Measurements from ENCODE around the gene TMPRSS11E. TPM values are rescaled to one million over a fixed set of nuclear protein-coding genes. Genes with fewer than 3 reads are reported as not detected.
"Not testable (repeated sequence)": the region's sequence is repeated elsewhere in the genome, so short reads cannot be mapped to it uniquely, and the experiment has no call there.

Gene TMPRSS11E
- not detected for total RNA-seq

DNA sequence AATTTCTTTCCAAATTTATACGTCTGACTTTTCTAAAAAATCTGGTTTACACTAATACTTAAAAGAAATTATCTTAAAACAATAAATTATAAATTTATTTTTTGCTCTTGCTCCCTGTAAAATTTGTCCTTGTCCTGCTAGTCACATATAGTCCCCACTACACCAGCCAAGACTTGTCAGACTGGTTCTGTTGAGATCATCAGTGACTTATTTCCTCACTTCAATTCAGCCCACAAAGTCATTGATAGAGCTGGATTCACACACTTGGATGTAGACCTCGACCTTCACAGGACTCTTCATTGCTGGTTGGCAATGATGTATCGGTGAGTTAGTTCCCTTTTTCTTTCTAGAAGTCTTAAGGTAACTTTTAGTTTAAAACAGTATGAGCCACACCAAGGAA is at the start of gene TMPRSS11E:
Gene TMPRSS11E, plus strand, starts transcription at position 263 of the 400 bp plus-strand sequence. Its CDS starts 50 bp downstream, at position 313.
- no peak for DNase-seq

GRCh38 chr4:68399306-68399705 is 48.0 kb upstream of the TMPRSS11E start:
- DNase-seq = no peak

GRCh38 chr4:68401231-68401630 is 46.0 kb upstream of the TMPRSS11E start:
- no peak for DNase-seq

GRCh38 chr4:68404153-68404552 is 43.1 kb upstream of the TMPRSS11E start:
- DNase-seq = no peak

DNA sequence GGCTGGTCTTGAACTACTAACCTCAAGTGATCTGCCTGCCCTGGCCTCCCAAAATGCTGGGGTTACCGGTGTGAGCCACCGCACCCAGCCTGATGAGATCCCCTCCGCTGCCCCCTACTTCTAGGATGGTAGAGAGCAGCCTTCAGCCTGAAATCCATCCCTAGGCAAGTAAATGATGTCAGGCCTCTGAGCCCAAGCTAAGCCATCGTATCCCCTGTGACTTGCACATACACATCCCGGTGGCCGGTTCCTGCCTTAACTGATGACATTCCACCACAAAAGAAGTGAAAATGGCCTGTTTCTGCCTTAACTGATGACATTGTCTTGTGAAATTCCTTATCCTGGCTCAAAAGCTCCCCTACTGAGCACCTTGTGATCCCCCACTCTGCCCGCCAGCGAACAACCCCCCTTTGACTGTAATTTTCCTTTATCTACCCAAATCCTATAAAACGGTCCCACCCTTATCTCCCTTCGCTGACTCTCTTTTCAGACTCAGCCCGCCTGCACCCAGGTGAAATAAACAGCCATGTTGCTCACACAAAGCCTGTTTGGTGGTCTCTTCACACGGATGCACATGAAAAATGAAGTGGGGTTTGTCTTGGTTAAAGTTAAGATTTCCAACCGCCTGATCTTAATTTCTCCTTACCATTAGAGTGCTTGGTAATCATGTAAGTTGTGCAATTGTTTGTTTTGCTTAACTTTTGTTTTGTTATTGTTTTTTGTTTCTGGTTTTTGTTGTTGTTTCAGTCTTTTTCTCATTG is 41.4 kb upstream of the TMPRSS11E start:
- not testable (repeated sequence) for DNase-seq

- DNase-seq = no peak
Observed at GRCh38 chr4:68406479-68406859, 40.8 kb upstream of the TMPRSS11E start.

- DNase-seq = not testable (repeated sequence)
Observed at GRCh38 chr4:68407015-68407867, 40.0 kb upstream of the TMPRSS11E start.

DNA sequence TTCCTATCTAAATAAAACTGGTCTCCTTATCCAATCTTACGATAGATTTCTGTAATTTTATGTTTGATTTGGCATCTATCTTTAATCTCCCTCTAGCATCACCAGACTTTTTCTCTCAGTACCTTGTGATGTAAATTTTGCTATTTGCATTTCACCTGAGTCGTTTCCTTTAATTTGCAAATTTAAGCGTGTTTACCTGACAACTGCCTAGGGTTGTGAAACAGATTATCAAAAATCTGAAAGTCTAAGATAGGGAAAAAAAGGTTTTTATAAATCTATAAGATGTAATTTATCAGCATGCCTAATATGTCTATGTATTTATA is 39.4 kb upstream of the TMPRSS11E start:
- DNase-seq = no peak

DNA sequence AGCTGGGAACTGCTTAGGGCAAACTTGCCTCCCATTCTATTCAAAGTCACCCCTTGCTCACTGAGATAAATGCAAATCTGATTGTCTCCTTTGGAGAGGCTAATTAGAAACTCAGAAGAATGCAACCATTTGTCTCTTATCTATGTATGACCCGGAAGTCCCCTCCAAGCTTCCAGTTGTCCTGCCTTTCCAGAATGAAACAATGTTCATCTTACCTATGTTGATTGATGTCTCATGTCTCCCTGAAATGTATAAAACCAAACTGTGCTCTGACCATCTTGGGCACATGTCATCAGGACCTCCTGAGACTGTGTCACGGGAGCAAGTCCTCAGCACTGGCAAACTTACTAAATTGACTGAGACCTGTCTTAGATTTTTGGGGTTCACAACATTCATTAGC is 37.1 kb upstream of the TMPRSS11E start:
- DNase-seq = no peak

DNA sequence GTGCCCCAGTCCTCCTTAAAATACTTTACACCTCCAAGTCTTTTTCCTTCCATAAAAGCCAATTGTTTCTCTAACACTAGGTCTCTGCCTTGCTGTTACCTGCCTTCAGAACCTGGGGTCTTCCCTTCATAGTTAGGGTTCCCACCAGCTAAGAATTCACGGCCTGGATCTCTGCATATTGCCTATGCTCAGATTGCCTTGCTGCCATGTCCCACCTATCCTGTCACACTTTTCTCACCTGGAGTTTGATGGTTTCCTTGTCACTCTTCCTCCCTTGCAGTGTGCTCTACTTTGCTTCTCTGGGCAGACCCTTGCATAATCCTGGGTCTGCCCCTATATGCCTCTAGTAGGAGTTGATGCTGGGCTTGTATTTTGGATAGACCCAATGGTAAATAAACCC is 36.6 kb upstream of the TMPRSS11E start:
- no peak for DNase-seq

- not testable (repeated sequence) for DNase-seq
Observed at GRCh38 chr4:68412031-68412430, 35.2 kb upstream of the TMPRSS11E start.

DNA sequence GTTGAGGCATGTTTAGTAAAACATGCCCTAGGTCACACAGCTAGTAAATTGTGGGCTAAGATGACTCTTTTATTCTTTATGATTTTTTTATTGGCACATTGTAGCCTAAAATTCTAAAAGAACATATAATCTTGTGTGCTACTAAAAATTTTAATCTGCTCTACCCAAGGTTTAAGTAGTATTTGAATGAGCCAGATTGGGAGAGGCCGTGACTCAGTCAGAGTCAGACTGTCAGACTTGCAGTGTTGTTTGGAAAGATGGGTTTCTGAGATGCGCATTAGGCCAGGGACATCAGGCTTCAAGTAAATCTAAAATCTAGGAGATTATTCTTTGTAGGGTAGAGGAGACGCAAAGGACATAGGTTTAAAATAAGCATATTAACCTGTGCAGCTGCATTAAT is 30.7 kb upstream of the TMPRSS11E start:
- no peak for DNase-seq

GRCh38 chr4:68426516-68426915 is 20.7 kb upstream of the TMPRSS11E start:
- no peak for DNase-seq

DNA sequence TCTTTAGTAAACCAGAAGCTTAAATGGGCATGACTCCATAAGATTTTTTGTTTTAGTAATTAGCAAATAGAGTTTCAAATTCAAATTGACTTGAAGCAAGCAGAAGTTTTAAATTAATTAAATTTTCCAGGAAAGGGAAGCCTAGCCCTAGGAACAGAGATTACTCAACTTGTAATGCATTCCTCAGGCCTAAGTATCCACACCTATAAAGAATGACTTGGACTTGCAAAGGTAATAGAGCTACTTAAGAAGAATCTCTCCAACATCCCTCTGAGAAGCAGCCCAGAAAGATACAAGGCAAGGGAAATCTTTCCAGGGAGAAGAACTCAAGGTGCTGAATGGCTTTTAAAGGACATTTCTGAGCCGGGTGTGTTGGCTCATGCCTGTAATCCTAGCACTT is 16.9 kb upstream of the TMPRSS11E start:
- DNase-seq = no peak

GRCh38 chr4:68432320-68432719 is 14.9 kb upstream of the TMPRSS11E start:
- DNase-seq = no peak

DNA sequence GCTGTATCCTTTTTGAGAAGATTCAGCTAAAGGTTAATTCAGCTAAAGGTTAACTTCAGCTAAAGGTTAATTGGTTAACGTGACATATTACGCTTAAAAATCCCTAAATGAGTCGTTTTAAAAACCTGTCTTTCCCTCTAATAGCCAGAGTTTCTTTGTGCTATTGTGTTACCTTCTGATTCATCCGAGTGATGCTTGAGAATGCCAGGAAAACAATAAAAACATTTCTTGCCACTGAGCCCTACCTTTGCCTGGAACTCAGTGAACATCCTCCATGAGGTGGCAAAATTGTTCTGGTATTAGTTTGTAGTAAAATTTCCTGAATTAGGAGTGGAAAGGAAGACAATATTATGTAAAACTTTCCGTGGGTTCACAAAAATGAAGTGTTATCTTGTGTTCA is 13.7 kb upstream of the TMPRSS11E start:
- no peak for DNase-seq

- DNase-seq = no peak
Observed at GRCh38 chr4:68434277-68434676, 13.0 kb upstream of the TMPRSS11E start.

DNA sequence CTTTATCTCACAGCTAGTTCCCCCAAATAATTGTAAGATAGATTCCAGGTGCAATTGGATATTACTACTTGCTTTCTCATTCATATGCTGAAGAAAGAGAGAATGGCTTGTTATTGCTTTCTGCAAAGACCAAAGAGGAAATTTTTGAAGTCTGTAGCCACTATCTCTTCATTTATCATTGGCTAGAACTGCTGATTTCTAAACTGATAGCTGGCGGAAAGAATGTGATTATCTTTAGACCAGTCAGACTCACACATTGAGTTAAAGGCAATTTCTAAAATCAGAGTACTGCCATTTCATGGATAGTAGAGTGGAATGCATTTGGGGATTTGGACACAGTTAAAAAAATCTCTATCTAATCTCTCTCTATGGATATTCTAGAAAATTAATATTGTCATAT is 12.4 kb upstream of the TMPRSS11E start:
- DNase-seq = no peak

DNA sequence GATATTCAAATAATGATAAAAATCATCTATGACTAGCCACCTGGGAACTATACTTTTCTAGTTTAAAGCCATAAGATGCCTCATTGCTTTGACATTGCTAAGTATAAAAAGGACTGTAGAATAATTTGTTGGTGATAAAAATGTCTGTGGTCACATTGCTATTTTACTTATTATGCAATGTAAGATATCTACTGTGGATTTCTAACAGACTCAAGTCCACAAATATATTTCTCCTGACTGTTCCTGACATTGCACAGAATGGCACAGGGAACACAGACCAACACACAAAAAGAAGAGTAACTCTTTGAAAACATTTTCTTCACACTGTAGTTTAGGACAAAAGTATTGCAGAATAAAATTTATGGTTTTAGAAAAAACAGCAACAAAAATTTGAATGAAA is 2.2 kb upstream of the TMPRSS11E start:
- DNase-seq = no peak

GRCh38 chr4:68451246-68452211 is 4.3 kb downstream of the TMPRSS11E start:
- DNase-seq = no peak

- DNase-seq = no peak
Observed at GRCh38 chr4:68460085-68460484, 12.8 kb downstream of the TMPRSS11E start.

- no peak for DNase-seq
Observed at GRCh38 chr4:68461790-68462189, 14.5 kb downstream of the TMPRSS11E start.

DNA sequence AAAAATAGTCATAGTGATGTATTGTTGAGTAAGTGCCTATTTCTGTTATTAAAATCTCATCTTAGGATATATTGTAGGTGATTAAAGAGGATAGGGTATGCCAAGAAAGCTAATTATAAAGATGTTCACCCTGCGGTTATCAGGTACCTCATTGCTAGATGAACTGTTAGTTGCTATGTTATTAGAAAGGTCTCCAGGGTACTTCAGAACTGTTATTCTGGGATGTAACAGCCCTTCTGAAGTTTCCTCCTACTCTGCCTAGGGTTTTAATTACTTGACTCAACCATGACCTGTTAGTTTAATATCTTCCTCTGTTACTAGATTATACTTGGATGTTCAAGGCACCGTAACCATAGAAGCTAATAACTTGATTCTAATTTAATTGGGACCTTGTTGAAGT is 15.4 kb downstream of the TMPRSS11E start:
- no peak for DNase-seq

All from effector CD4-positive, alpha-beta T cell (primary cell).